HG02623 (cell line): ENCODE data around the gene TTC7B.

ENCODE experiments used
- ATAC-seq: cut with Tn5 transposase; IDR thresholded peaks from one replicate; pipeline ENCODE4 v1.9.1; 2021; ENCODE audit warnings: moderate library complexity; ENCODE audit not compliant: unreplicated experiment

TTC7B gene

GRCh38 chr14:90777358-90777757 lies 38.9 kb downstream of the TTC7B start:
- ATAC-seq = no peak

- no peak for ATAC-seq
These were observed 40.8 kb downstream of the TTC7B start for GRCh38 chr14:90775441-90775840.

DNA sequence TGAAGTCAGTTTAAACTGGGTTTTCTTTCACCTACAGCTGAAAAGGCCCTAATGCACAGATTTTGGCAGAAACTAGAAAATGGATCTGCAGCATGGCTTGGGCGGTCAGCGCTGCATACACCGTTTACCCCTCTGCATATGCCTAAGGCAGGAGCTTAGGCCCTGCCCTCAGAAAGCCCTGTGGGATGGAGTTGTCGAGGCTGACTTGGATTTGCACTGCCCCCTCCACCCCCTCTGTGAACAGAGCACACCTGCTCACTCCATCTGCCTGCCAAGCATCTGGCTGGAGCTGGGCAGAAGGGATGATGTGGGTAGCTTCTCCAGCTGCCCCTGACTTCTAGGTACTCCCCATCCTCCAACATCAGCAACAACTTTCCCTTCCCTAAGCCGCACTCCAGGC lies 41.9 kb downstream of the TTC7B start:
- ATAC-seq = no peak

GRCh38 chr14:90773705-90774104 lies 42.5 kb downstream of the TTC7B start:
- no peak for ATAC-seq

DNA sequence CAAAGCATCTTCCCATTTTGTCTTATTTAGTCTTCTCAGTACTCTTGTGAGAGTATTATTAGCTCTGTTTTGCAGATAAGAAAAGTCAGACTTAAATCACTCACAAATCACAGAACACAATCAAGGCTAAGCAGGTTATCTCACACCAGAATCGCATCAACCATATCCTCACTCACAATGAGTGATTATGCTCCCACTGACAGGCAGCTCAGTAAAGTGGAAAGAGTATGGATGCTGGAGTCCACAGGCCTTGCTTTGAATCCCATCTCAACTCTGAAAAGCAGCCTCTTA lies 43.1 kb downstream of the TTC7B start:
- no peak for ATAC-seq

GRCh38 chr14:90767899-90768298 lies 48.3 kb downstream of the TTC7B start:
- no peak for ATAC-seq

GRCh38 chr14:90760591-90761316 lies 55.5 kb downstream of the TTC7B start:
- no peak for ATAC-seq

DNA sequence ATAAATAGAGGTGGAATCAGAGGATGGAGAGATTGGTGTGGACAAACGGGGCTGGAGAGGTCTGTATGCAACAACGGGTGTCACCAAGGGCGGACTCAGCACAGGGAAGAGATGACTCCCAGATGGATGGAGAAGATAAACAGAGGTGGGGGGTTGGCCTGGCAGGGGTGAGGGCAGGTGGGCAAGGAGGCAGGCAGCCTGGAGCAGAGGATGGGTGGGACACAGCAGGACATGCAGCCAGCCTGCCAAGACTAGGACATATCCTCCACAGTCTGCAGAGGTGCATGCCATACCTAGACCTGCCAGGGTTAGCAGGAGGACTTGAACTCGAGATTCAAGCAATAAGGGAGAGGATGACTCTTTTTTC lies 56.2 kb downstream of the TTC7B start:
- ATAC-seq = no peak

DNA sequence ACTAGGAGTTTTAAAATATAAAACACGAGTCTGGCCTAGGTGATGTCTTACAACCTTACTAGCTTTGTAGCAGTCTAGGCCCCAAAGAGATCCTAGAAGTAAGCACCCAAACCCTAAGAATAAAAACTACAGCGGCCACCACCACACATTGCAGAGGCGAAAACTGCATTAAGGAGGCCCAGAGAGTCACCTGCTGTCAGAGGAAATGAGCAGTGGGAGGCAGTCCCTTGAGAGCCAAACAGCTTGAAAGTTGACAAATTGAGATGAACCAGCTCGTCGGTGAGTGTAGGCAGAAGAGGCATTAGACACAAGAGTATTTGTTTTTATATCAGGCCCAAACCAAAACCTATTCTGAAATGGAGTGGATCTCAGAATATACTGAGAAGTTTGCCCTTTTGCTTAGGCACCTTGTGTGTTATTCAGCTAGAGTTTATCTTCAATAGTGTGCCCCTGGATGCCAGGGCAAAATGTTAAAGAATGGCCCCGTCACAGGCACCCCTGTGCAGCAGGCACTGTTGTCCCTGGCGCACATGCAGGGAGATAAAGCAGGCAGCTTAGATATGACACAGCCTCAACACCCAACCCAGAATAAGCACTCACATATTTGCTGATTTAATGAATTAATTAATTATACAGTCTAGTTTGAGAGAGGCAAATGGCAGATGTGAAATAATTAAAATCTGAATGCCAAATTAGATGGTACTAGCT lies 56.7 kb downstream of the TTC7B start:
- no peak for ATAC-seq

GRCh38 chr14:90758959-90759358 lies 57.3 kb downstream of the TTC7B start:
- no peak for ATAC-seq

- ATAC-seq = peak; percentile 91
These were observed 58.0 kb downstream of the TTC7B start for GRCh38 chr14:90758028-90758889.

GRCh38 chr14:90757452-90757851 lies 58.8 kb downstream of the TTC7B start:
- ATAC-seq = no peak

GRCh38 chr14:90756755-90757345 lies 59.4 kb downstream of the TTC7B start:
- ATAC-seq = no peak

- no peak for ATAC-seq
These were observed 60.4 kb downstream of the TTC7B start for GRCh38 chr14:90755661-90756304.

- ATAC-seq = no peak
These were observed 62.7 kb downstream of the TTC7B start for GRCh38 chr14:90753456-90754005.

GRCh38 chr14:90750701-90751100 lies 65.5 kb downstream of the TTC7B start:
- no peak for ATAC-seq

GRCh38 chr14:90750191-90750590 lies 66.0 kb downstream of the TTC7B start:
- ATAC-seq = no peak

DNA sequence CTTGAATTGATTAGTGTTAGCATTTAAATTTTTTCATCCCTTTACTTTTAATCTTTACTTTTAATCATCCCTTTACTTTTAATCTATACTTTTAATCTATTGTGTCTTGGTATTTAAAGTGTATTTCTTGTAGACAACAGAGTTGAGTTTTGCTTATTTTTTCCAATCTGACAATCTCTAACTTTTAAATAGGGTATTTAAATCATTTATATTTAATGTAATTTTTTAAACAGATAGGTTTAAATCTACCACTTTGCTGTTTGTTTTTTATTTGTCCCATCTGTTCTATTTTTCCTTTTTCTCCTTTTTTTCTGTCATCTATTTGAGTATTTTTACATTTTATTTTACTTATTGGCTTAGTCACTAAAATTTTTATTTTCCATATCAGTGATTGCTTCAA lies 68.3 kb downstream of the TTC7B start:
- no peak for ATAC-seq

- no peak for ATAC-seq
These were observed 72.4 kb downstream of the TTC7B start for GRCh38 chr14:90743826-90744225.

- no peak for ATAC-seq
These were observed 72.8 kb downstream of the TTC7B start for GRCh38 chr14:90743425-90743824.

- ATAC-seq = no peak
These were observed 73.5 kb downstream of the TTC7B start for GRCh38 chr14:90742729-90743128.
